Epithelial cell of esophagus (primary cell): Measurements from ENCODE around the gene FBXO48.

Experiments used
- DNase-seq: peaks from one replicate; pipeline ENCODE4 v3.0.0; 2010; ENCODE audit warnings: low read depth
- H3K4me3 ChIP-seq: 2 replicates; pipeline ENCODE4 v1.5.1; 2011; ENCODE audit warnings: mild to moderate bottlenecking, low read length, control low read depth
- CTCF ChIP-seq: IDR thresholded peaks from 2 replicates; pipeline ENCODE4 v1.5.1; 2011; ENCODE audit warnings: low read depth, mild to moderate bottlenecking, low read length, control low read depth, inconsistent platforms; ENCODE audit not compliant: insufficient read depth; ENCODE audit errors: missing control alignments

Gene FBXO48, protein sequence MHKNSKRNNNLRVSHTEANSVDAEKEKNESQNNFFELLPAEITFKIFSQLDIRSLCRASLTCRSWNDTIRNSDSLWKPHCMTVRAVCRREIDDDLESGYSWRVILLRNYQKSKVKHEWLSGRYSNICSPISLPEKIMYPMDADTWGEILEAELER

DNA sequence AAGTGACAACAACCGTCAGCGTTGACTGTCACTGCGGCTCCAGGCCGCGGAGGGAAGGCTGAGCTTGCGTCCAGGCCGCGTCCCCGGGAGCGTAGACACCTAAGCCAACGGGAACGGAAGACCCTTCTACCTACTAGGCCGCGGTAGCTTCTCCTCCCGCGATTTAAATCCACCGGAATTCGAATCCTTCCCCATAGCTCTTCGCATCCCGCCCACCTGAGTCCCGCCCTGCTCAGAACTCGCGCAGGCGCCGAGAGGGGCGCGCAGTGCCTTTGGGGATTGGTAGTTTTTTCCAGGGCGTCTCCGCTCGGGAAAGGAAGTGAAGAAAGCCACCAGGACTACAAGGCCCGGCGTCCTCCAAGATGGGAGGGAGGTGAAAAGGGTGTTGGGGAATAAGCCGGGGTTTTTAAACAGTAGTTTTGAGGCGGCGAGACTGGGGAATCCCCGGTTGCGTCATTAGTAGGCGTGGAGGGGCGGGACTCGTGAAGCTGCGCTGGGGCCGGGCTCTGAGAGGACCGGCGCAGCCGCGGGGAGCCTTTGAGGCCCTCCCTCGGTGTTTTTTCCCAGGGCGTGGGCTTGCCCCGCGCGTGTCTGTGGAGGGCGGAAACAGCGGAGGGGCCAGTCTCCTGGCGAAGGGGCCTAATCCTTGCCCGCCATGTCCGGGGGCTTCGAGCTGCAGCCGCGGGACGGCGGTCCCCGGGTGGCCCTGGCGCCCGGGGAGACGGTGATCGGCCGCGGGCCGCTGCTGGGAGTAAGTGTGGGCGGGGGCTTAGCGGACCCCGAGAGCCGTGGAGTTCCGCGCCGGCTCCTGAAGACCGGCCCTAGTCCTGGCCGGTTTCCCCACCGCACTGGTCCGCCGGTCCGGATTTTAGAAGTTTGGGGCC is at the start of gene FBXO48, which contains the start of gene APLF:
Gene FBXO48, minus strand, starts transcription at position 218 of the 884 bp plus-strand sequence. CDS start 2,149 bp downstream, outside the sequence.
Gene APLF, plus strand, starts transcription at position 509 of the 884 bp plus-strand sequence. Its CDS starts 147 bp downstream, at position 656.
- peak within 1 kb of the TSS; percentile 82 for H3K4me3 ChIP-seq
- DNase-seq: peak; percentile 99
- no peak for TF ChIP-seq CTCF

GRCh38 chr2:68516051-68516955 is 49.2 kb upstream of the FBXO48 start:
- TF ChIP-seq CTCF: no peak
- DNase-seq: no peak

GRCh38 chr2:68514316-68514929 is 47.3 kb upstream of the FBXO48 start:
- DNase-seq: no peak
- no peak for TF ChIP-seq CTCF
- no peak overlapping the region for H3K4me3 ChIP-seq

More at GRCh38 chr2:68516051-68516955, 49.2 kb upstream of the FBXO48 start:
- H3K4me3 ChIP-seq: no peak overlapping the region

DNA sequence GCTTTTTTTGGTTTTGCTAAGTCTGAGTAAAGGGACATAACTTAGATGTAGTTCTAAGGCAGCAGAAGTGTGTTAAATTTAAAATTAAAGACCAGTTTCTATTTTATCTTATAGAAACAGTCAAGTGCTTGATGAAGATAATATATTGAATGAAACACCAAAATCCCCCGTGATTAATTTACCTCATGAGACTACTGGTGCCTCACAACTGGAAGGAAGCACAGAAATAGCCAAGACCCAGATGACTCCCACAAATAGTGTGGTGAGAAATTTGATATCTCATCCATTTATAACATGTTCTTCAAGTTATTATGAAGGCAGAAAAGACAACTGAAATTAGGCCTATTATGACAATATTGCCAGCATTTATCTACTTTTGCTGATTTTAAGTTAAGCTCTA is 45.9 kb upstream of the FBXO48 start:
- DNase-seq: no peak
- H3K4me3 ChIP-seq: no peak overlapping the region
- TF ChIP-seq CTCF: no peak

DNA sequence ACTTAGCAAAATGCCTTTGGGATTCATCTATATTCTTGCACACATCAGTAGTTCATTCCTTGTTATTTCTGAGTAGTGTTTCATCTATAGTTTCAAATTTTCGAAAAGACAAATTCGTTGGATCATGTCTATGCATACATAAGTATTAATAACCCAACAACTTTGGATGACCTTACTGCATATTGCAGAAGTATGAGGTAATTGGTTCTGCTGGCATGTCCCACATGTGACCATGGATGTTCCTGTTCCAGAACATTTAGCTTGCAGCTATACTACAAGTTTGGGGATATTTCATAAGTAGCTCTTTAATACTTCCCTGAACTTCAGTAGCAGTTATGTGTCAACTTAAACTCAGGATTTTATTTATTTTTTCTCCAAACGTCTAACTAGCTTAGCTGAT is 45.2 kb upstream of the FBXO48 start:
- no peak overlapping the region for H3K4me3 ChIP-seq
- TF ChIP-seq CTCF: no peak
- no peak for DNase-seq

- TF ChIP-seq CTCF: no peak
- no peak overlapping the region for H3K4me3 ChIP-seq
- no peak for DNase-seq
Observed at GRCh38 chr2:68506170-68506569, 39.1 kb upstream of the FBXO48 start.
